ENCODE data around the gene TMPRSS15. TPM values are rescaled to one million over a fixed set of nuclear protein-coding genes. Genes with fewer than 3 reads are reported as not detected.

TMPRSS15 gene
- under 1 TPM in 1 of 4 donors, not detected in 3; 0.07 TPM for total RNA-seq

- intact Hi-C loops (cut with DNase I; ENCODE audit: low total_unique reads): no loop called here
- Histone ChIP-seq H3K9me3 (no peaks in the 10 kb centered on the region), H3K4me3 (no peak within 1 kb of the TSS), H3K27ac (no peak within 1 kb of the TSS), H3K27me3 (no peaks in the 10 kb centered on the region), H3K4me1 (no peaks in the 10 kb centered on the region), H3K36me3 (no peaks in the 10 kb centered on the region)
- no peak for DNase-seq
- TF ChIP-seq POLR2A (IDR thresholded peaks at IDR 0.05) (no peak), CTCF (IDR thresholded peaks at IDR 0.05) (no peak)
Observed at GRCh38 chr21:18403735-18404450, at the start of gene TMPRSS15. Gene TMPRSS15, minus strand, starts transcription at chr21:18403785. Its CDS starts 163 bp downstream, at chr21:18403622.

GRCh38 chr21:18451670-18452069, 48.1 kb upstream of the TMPRSS15 start:
- Histone ChIP-seq H3K4me3 (no peak overlapping the region), H3K9me3 (no peaks in the 10 kb centered on the region), H3K27me3 (no peaks in the 10 kb centered on the region), H3K4me1 (no peaks in the 10 kb centered on the region), H3K27ac (no peak overlapping the region), H3K36me3 (no peaks in the 10 kb centered on the region)
- no peak for TF ChIP-seq CTCF (IDR thresholded peaks at IDR 0.05)
- no peak for TF ChIP-seq POLR2A (IDR thresholded peaks at IDR 0.05)
- DNase-seq: no peak
- intact Hi-C loops (cut with DNase I; ENCODE audit: low total_unique reads): no loop called here

- Histone ChIP-seq H3K4me1 (no peaks in the 10 kb centered on the region), H3K27ac (no peak overlapping the region), H3K4me3 (no peak overlapping the region), H3K9me3 (no peaks in the 10 kb centered on the region), H3K27me3 (no peaks in the 10 kb centered on the region), H3K36me3 (no peaks in the 10 kb centered on the region)
- no peak for TF ChIP-seq POLR2A (IDR thresholded peaks at IDR 0.05)
- no peak for TF ChIP-seq CTCF (IDR thresholded peaks at IDR 0.05)
- no peak for DNase-seq
- intact Hi-C loops (cut with DNase I; ENCODE audit: low total_unique reads): no loop called here
Observed at GRCh38 chr21:18449605-18450550, 46.3 kb upstream of the TMPRSS15 start.

- H3K9me3 ChIP-seq: no peaks in the 10 kb centered on the region
- no peaks in the 10 kb centered on the region for H3K4me1 ChIP-seq
- no peak overlapping the region for H3K4me3 ChIP-seq
- TF ChIP-seq POLR2A (IDR thresholded peaks at IDR 0.05) (no peak), CTCF (IDR thresholded peaks at IDR 0.05) (no peak)
- H3K36me3 ChIP-seq: no peaks in the 10 kb centered on the region
- intact Hi-C loops (cut with DNase I; ENCODE audit: low total_unique reads): no loop called here
- H3K27me3 ChIP-seq: no peaks in the 10 kb centered on the region
- DNase-seq: no peak
- no peak overlapping the region for H3K27ac ChIP-seq
Observed at GRCh38 chr21:18443701-18444100, 40.1 kb upstream of the TMPRSS15 start.

- intact Hi-C loops (cut with DNase I; ENCODE audit: low total_unique reads): no loop called here
- Histone ChIP-seq H3K9me3 (no peaks in the 10 kb centered on the region), H3K27ac (no peak overlapping the region), H3K4me3 (no peak overlapping the region), H3K36me3 (no peaks in the 10 kb centered on the region), H3K4me1 (no peaks in the 10 kb centered on the region), H3K27me3 (no peaks in the 10 kb centered on the region)
- DNase-seq: no peak
- no peak for TF ChIP-seq POLR2A (IDR thresholded peaks at IDR 0.05)
- TF ChIP-seq CTCF (IDR thresholded peaks at IDR 0.05): no peak
Observed at GRCh38 chr21:18443085-18443484, 39.5 kb upstream of the TMPRSS15 start.
